Body of pancreas (tissue), 4 donors: Measurements from ENCODE around the gene CNTNAP5. TPM values are rescaled to one million over a fixed set of nuclear protein-coding genes. Genes with fewer than 3 reads are reported as not detected.

ENCODE experiments used
- ATAC-seq: fragments of 150-250 bp; one replicate; pipeline ENCODE4 v1.9.1; 2016
- DNase-seq, 4 donors: peaks; one replicate each; pipeline ENCODE4 v3.0.0-alpha.2; 2019
- H3K27ac ChIP-seq, 4 donors: fragments of 200-600 bp; sonication (generic); 1 replicate in 3 of 4; 2 replicates in 1 of 4; pipeline versions ENCODE4 v1.5.1 to v1.6.1; 2016 to 2019; ENCODE audit warnings: mild to moderate bottlenecking in 1 of 4, mixed read lengths in 1 of 4, moderate library complexity in 1 of 4
- H3K27me3 ChIP-seq, 2 donors: fragments of 200-600 bp; sonication (generic); one replicate each; pipeline ENCODE4 v1.6.0; 2016; ENCODE audit warnings: mild to moderate bottlenecking in 1 of 2
- H3K36me3 ChIP-seq, 2 donors: fragments of 200-600 bp; sonication (generic); replicated peaks in 1 of 2; 2 replicates each; pipeline ENCODE4 v1.5.1; 2016; ENCODE audit warnings: low read depth in 2 of 2; ENCODE audit not compliant: insufficient read depth in 1 of 2
- H3K4me1 ChIP-seq: fragments of 200-600 bp; sonication (generic); one replicate; pipeline ENCODE4 v1.6.0; 2016
- H3K4me3 ChIP-seq, 2 donors: fragments of 200-600 bp; sonication (generic); 1 replicate in 1 of 2; 2 replicates in 1 of 2; pipeline ENCODE4 v1.5.1; 2016 to 2019
- H3K9me3 ChIP-seq, 3 donors: fragments of 200-600 bp; sonication (generic); 1 replicate in 2 of 3; 2 replicates in 1 of 3; pipeline ENCODE4 v1.5.1; 2016
- CTCF ChIP-seq, 7 experiments: fragments of 450-650 bp in 4 of 7; fragments of 200-600 bp in 3 of 7; sonication (generic) in 3 of 7; IDR thresholded peaks; one replicate each; pipeline ENCODE4 v1.5.1; 2016 to 2019; ENCODE audit warnings: antibody characterized with exemption in 7 of 7
- POLR2A ChIP-seq, 3 donors: fragments of 450-650 bp; IDR thresholded peaks; one replicate each; pipeline ENCODE4 v1.6.1; 2016; ENCODE audit warnings: antibody characterized with exemption in 3 of 3, mild to moderate bottlenecking in 2 of 3
- WGBS, 2 donors: methylation state at CpG; one replicate each; pipeline ENCODE4 v1.1.5; 2017; 5-methylcytosine and 5-hydroxymethylcytosine counted together
- intact Hi-C: fragments of 100-400 bp; cut with DNase I; formaldehyde crosslinking; loops from one replicate; pipeline ENCODE4 v1.15.1; 2023
- total RNA-seq, 2 donors: library from RNA; depleted of rRNA; stranded (reverse); fragments of >200 nt; gene quantifications; one replicate each; pipeline ENCODE4 v1.1.0, GENCODE V29; 2016

CNTNAP5 gene
- total RNA-seq, 2 donors from 2014 or later = 0.26 to 0.33 TPM

- no peaks in the 10 kb centered on the region for H3K9me3 ChIP-seq
- no peak overlapping the region for H3K4me3 ChIP-seq
- no peak for DNase-seq
- H3K27ac ChIP-seq = no peak overlapping the region
- ATAC-seq = no peak
- no peak for TF ChIP-seq POLR2A (IDR thresholded peaks at IDR 0.05)
- TF ChIP-seq CTCF (IDR thresholded peaks at IDR 0.05) = no peak
- no peaks in the 10 kb centered on the region for H3K4me1 ChIP-seq
- H3K27me3 ChIP-seq = no peaks in the 10 kb centered on the region
- no peaks in the 10 kb centered on the region for H3K36me3 ChIP-seq
- intact Hi-C loops = no loop called here
- 61 to 63% methylated on average over 3 of the region's 3 CpGs for WGBS, 2 donors
Measured at GRCh38 chr2:124540805-124541204, 515.7 kb downstream of the CNTNAP5 start.

- H3K4me1 ChIP-seq = no peaks in the 10 kb centered on the region
- H3K27ac ChIP-seq = no peak overlapping the region
- DNase-seq (no peak), ATAC-seq (no peak)
- TF ChIP-seq POLR2A (IDR thresholded peaks at IDR 0.05) = no peak
- no peak for TF ChIP-seq CTCF (IDR thresholded peaks at IDR 0.05)
- intact Hi-C loops = no loop called here
- 48% methylated on average over 10 of the region's 10 CpGs for WGBS, 2 donors
- H3K36me3 ChIP-seq = no peaks in the 10 kb centered on the region
- no peak overlapping the region for H3K4me3 ChIP-seq
- no peaks in the 10 kb centered on the region for H3K9me3 ChIP-seq
- H3K27me3 ChIP-seq = no peaks in the 10 kb centered on the region
Measured at GRCh38 chr2:124542932-124543640, 518.0 kb downstream of the CNTNAP5 start.

- DNase-seq = no peak
- H3K36me3 ChIP-seq = no peaks in the 10 kb centered on the region
- TF ChIP-seq CTCF (IDR thresholded peaks at IDR 0.05) (no peak), POLR2A (IDR thresholded peaks at IDR 0.05) (no peak)
- H3K4me3 ChIP-seq = no peak overlapping the region
- WGBS, 2 donors = 50 to 59% methylated on average over 3 of the region's 3 CpGs
- no peaks in the 10 kb centered on the region for H3K4me1 ChIP-seq
- no peaks in the 10 kb centered on the region for H3K9me3 ChIP-seq
- intact Hi-C loops = no loop called here
- ATAC-seq = no peak
- no peaks in the 10 kb centered on the region for H3K27me3 ChIP-seq
- no peak overlapping the region for H3K27ac ChIP-seq
Measured at GRCh38 chr2:124547700-124548099, 522.6 kb downstream of the CNTNAP5 start.

GRCh38 chr2:124558277-124558905 lies 533.3 kb downstream of the CNTNAP5 start:
- no peak overlapping the region for H3K27ac ChIP-seq
- 45 to 51% methylated on average over 6 of the region's 6 CpGs for WGBS, 2 donors
- no peak for DNase-seq

More at GRCh38 chr2:124558277-124558905, 533.3 kb downstream of the CNTNAP5 start:
- no peaks in the 10 kb centered on the region for H3K36me3 ChIP-seq
- no peak overlapping the region for H3K4me3 ChIP-seq
- intact Hi-C loops = no loop called here
- H3K4me1 ChIP-seq = no peaks in the 10 kb centered on the region
- no peaks in the 10 kb centered on the region for H3K9me3 ChIP-seq
- H3K27me3 ChIP-seq = no peaks in the 10 kb centered on the region
- ATAC-seq = no peak
- TF ChIP-seq POLR2A (IDR thresholded peaks at IDR 0.05) (no peak), CTCF (IDR thresholded peaks at IDR 0.05) (no peak)
